Left ventricle myocardium inferior (tissue), 1 donor: ENCODE results near the gene SPTB. TPM values are rescaled to one million over a fixed set of nuclear protein-coding genes. Genes with fewer than 3 reads are reported as not detected.

ENCODE experiments used
- DNase-seq: peaks from one replicate; pipeline ENCODE4 v3.0.0-alpha.2; 2020
- H3K27ac ChIP-seq: fragments of 200-600 bp; replicated peaks from 2 replicates; pipeline ENCODE4 v1.8.0; 2021
- H3K27me3 ChIP-seq: fragments of 200-600 bp; 2 replicates; pipeline ENCODE4 v1.8.0; 2021; ENCODE audit warnings: low read depth
- H3K36me3 ChIP-seq: fragments of 200-600 bp; 2 replicates; pipeline ENCODE4 v1.8.0; 2021
- H3K4me1 ChIP-seq: fragments of 200-600 bp; 2 replicates; pipeline ENCODE4 v1.8.0; 2021
- H3K4me3 ChIP-seq: fragments of 200-600 bp; 2 replicates; pipeline ENCODE4 v1.8.0; 2021; ENCODE audit warnings: mild to moderate bottlenecking, moderate library complexity
- H3K9me3 ChIP-seq: fragments of 200-600 bp; replicated peaks from 2 replicates; pipeline ENCODE4 v1.8.0; 2021
- intact Hi-C: fragments of 100-400 bp; cut with micrococcal nuclease; formaldehyde crosslinking; loops from one replicate; pipeline ENCODE4 v1.11.0; 2022
- total RNA-seq: library from RNA; stranded (reverse); fragmentation: NEBNext Ultra II Directional; extraction: Animal tissue kit (Norgen Biotek cat#: 25700); gene quantifications from one replicate; pipeline ENCODE4 v1.2.1, GENCODE V29; 2021
- TF ChIP-seq, protein P1 (sequence below): fragments of 200-600 bp; IDR thresholded peaks from 2 replicates; pipeline ENCODE4 v1.8.0; 2021; ENCODE audit warnings: antibody characterized with exemption, mild to moderate bottlenecking, borderline replicate concordance
- donor health status: DM: no; HTN: yes; CAD: no; lungs with severe emphysema.

SPTB gene
- total RNA-seq, 1 donor from 2014 or later, result 82.2 TPM

DNA sequence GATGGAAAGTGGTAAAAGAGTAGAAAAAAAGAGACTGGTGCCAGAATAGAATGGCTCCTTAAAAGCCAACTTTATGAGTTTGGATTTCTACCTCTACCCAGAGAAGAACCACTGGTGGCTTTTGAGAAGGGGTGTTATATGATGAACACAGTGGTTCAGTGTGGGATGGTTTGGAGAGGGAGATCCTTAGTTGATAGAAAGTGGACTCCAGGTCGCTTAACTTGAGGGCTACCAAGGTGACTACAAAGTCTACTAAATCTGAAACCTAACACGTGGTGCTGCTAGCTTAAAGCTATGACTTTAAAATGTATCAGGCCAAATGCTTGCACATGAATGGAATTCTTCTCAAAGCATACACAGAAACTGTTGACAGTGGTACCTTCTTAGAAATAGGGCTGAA is 8.4 kb downstream of the SPTB start:
- intact Hi-C loops, result no loop called here
- Histone ChIP-seq H3K36me3 (no peaks in the 10 kb centered on the region), H3K27me3 (peaks cover 20% of the 10 kb centered on the region), H3K27ac (no peak overlapping the region), H3K4me1 (peaks cover 45% of the 10 kb centered on the region), H3K9me3 (no peaks in the 10 kb centered on the region), H3K4me3 (no peak overlapping the region)
- TF ChIP-seq, protein P1, sequence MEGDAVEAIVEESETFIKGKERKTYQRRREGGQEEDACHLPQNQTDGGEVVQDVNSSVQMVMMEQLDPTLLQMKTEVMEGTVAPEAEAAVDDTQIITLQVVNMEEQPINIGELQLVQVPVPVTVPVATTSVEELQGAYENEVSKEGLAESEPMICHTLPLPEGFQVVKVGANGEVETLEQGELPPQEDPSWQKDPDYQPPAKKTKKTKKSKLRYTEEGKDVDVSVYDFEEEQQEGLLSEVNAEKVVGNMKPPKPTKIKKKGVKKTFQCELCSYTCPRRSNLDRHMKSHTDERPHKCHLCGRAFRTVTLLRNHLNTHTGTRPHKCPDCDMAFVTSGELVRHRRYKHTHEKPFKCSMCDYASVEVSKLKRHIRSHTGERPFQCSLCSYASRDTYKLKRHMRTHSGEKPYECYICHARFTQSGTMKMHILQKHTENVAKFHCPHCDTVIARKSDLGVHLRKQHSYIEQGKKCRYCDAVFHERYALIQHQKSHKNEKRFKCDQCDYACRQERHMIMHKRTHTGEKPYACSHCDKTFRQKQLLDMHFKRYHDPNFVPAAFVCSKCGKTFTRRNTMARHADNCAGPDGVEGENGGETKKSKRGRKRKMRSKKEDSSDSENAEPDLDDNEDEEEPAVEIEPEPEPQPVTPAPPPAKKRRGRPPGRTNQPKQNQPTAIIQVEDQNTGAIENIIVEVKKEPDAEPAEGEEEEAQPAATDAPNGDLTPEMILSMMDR, result no peak
- no peak for DNase-seq

DNA sequence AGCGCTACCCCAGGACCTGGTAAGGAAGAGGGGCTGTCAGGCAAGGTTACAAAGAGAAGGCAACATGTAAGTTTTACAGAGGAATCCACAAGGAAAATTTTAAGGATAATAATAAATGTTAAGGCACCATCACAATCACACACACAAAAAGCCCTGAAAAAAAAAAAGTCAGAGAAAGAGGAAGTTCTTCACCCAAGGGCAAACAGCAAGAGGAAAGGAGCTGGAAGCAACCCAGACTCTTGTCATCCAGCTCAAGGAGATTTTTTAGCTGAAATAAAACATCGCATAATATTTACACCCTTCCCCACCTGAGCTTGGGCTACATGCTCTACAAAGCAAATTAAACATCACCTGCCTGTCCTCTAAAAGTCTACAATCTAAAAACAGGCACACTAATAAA is 9.5 kb downstream of the SPTB start:
- Histone ChIP-seq H3K4me3 (no peak overlapping the region), H3K27ac (no peak overlapping the region), H3K27me3 (peaks cover 11% of the 10 kb centered on the region), H3K9me3 (no peaks in the 10 kb centered on the region), H3K4me1 (peaks cover 45% of the 10 kb centered on the region), H3K36me3 (no peaks in the 10 kb centered on the region)
- TF ChIP-seq, protein P1, result no peak
- intact Hi-C loops, result no loop called here
- DNase-seq, result no peak

DNA sequence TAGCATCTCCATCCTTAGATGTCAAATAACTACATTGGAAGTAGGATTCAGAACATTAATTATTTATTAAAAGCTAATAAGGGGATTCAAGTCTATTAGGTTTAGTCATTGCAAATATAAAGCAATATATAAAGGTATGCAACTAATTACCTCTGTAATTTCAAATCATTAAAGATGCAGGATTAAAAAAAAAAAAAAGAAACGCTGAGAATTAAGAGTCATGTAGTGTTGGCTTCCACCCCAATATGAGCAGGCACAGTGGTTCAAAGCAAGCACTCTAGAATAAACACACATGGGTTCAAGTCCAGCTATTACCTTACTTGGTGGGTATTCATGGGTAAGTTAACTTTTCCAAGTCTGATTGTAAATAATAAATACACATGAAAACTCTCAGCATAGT is 10.9 kb downstream of the SPTB start:
- H3K27ac ChIP-seq, result no peak overlapping the region

DNA sequence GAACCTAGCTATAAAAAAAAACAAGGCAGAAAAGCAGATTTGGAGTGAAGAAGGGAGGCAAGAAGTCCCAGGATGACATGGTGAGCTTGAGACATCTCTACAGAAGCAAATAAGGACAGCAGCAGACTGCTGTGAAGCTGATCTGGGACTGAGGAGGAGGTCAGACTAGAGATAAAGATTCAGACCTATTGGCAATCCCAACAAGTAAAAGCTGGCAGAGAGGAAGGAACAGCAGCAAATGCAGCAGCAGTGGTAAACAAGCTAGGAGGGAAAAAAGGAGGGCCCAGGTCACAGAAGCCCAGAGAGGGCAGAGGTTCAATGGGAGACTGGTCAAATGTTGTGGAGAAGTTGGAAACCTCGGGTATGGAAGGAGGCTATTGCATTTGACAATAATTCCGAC is 11.3 kb downstream of the SPTB start:
- H3K4me1 ChIP-seq, result peaks cover 41% of the 10 kb centered on the region
- H3K27me3 ChIP-seq, result peaks cover 10% of the 10 kb centered on the region
- no peak for DNase-seq
- no peaks in the 10 kb centered on the region for H3K36me3 ChIP-seq
- H3K9me3 ChIP-seq, result no peaks in the 10 kb centered on the region
- H3K27ac ChIP-seq, result no peak overlapping the region
- no peak overlapping the region for H3K4me3 ChIP-seq
- intact Hi-C loops, result no loop called here
- TF ChIP-seq, protein P1, result no peak

More for the DNA sequence above, 10.9 kb downstream of the SPTB start:
- TF ChIP-seq, protein P1, result no peak
- H3K9me3 ChIP-seq, result no peaks in the 10 kb centered on the region
- H3K27me3 ChIP-seq, result peaks cover 10% of the 10 kb centered on the region
- no peak overlapping the region for H3K4me3 ChIP-seq
- intact Hi-C loops, result no loop called here
- no peaks in the 10 kb centered on the region for H3K36me3 ChIP-seq
- no peak for DNase-seq
- H3K4me1 ChIP-seq, result peaks cover 41% of the 10 kb centered on the region

DNA sequence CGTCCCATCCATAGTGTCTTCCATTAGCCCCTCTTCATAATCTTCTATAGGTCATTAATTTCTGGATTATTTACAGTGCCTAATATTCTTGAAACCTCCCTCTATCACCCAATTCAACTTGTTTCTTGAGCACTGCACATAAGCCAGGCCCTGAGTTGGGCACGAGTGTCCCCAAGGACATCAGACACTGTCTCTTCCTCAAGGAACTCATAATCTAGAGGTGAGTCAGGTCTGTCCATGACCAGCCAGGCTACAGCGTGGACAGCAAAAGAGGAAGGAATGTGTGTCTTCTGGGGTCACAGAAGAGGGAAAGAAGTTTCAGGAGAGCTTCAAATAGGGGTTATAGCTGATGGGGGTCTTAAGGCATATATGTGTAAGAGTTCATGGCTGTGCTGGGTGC is 12.5 kb downstream of the SPTB start:
- no peaks in the 10 kb centered on the region for H3K9me3 ChIP-seq
- H3K4me3 ChIP-seq, result no peak overlapping the region
- no peak for DNase-seq
- intact Hi-C loops, result no loop called here
- TF ChIP-seq, protein P1, result no peak
- H3K4me1 ChIP-seq, result peaks cover 42% of the 10 kb centered on the region
- H3K27ac ChIP-seq, result no peak overlapping the region
- H3K27me3 ChIP-seq, result peaks cover 10% of the 10 kb centered on the region
- no peaks in the 10 kb centered on the region for H3K36me3 ChIP-seq

DNA sequence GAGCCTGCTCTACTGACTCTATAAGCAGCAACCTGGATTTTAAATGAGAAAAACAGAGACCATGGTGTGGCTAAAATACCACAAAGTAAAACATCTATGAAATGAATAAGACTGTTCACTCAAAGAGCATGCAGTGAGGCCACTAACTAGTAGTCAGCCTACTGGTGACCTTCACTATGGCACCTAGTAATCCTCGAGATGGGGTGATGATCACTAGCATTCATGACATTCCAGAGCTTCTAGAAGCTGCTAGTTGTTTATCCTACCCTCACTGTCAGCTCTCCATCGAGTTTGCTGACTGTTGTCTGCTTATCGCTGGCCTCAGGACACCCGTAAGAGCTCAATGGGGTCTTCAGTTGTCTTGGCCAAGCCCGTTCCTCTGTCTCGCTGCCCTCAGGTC is 13.7 kb downstream of the SPTB start:
- Histone ChIP-seq H3K27ac (no peak overlapping the region), H3K4me3 (no peak overlapping the region), H3K27me3 (peaks cover 15% of the 10 kb centered on the region), H3K4me1 (peaks cover 51% of the 10 kb centered on the region), H3K9me3 (no peaks in the 10 kb centered on the region), H3K36me3 (no peaks in the 10 kb centered on the region)
- DNase-seq, result no peak
- TF ChIP-seq, protein P1, result no peak
- intact Hi-C loops, result no loop called here
